CD4-positive, alpha-beta memory T cell (primary cell): Measurements from ENCODE around the gene CALN1. TPM values are rescaled to one million over a fixed set of nuclear protein-coding genes. Genes with fewer than 3 reads are reported as not detected.
"Not testable (repeated sequence)": the region's sequence is repeated elsewhere in the genome, so short reads cannot be mapped to it uniquely, and the experiment has no call there.

Experiments used
- CTCF ChIA-PET: fragments of 350-600 bp; sonication (Branson Sonifier 250); formaldehyde crosslinking; loops from one replicate; lab custom pipeline; 2021; ENCODE audit warnings: inconsistent platforms; ENCODE audit not compliant: partially characterized antibody; lab: Charles Lee
- POLR2A ChIA-PET: fragments of 350-600 bp; sonication (Branson Sonifier 250); formaldehyde crosslinking; loops from one replicate; lab custom pipeline; 2021; ENCODE audit not compliant: partially characterized antibody; lab: Charles Lee
- DNase-seq, 5 donors: peaks; one replicate each; pipeline versions ENCODE4 v3.0.0 to v3.0.0-alpha.2; 2020 to 2022; ENCODE audit warnings: mixed read lengths in 1 of 5
- H3K27ac ChIP-seq: one replicate; pipeline ENCODE4 v1.7.0; 2013; ENCODE audit warnings: low read depth, low read length
- H3K27me3 ChIP-seq: 2 replicates; pipeline ENCODE4 v1.7.0; 2013; ENCODE audit warnings: mild to moderate bottlenecking, low read length, moderate library complexity; ENCODE audit not compliant: insufficient read depth
- H3K36me3 ChIP-seq: 2 replicates; pipeline ENCODE4 v1.7.0; 2013; ENCODE audit warnings: mild to moderate bottlenecking, low read length, moderate library complexity; ENCODE audit not compliant: insufficient read depth
- H3K4me1 ChIP-seq: 2 replicates; pipeline ENCODE4 v1.7.0; 2013; ENCODE audit warnings: mild to moderate bottlenecking, low read length, moderate library complexity; ENCODE audit not compliant: insufficient read depth
- H3K4me3 ChIP-seq, 2 donors: one replicate each; pipeline ENCODE4 v1.7.0; 2013; ENCODE audit warnings: low read length in 2 of 2, mild to moderate bottlenecking in 1 of 2
- H3K9me3 ChIP-seq, 2 donors: one replicate each; pipeline ENCODE4 v1.7.0; 2013; ENCODE audit warnings: low read length in 2 of 2, control low read depth in 1 of 2; ENCODE audit not compliant: control insufficient read depth in 1 of 2
- H3K27ac Mint-ChIP-seq, 7 donors: one replicate each; pipeline ENCODE4 v1.8.0; 2020 to 2021; ENCODE audit warnings: mixed read lengths in 7 of 7, mild to moderate bottlenecking in 6 of 7, inconsistent platforms in 3 of 7, moderate library complexity in 3 of 7
- H3K27me3 Mint-ChIP-seq, 2 donors: one replicate each; pipeline ENCODE4 v1.8.0; 2020 to 2021; ENCODE audit warnings: mixed read lengths in 2 of 2
- H3K36me3 Mint-ChIP-seq, 2 donors: one replicate each; pipeline ENCODE4 v1.8.0; 2020 to 2021; ENCODE audit warnings: mixed read lengths in 2 of 2, inconsistent platforms in 1 of 2, mild to moderate bottlenecking in 1 of 2
- H3K4me1 Mint-ChIP-seq, 4 donors: one replicate each; pipeline ENCODE4 v1.8.0; 2020 to 2021; ENCODE audit warnings: mixed read lengths in 4 of 4, mild to moderate bottlenecking in 1 of 4
- H3K4me3 Mint-ChIP-seq, 8 donors: one replicate each; pipeline ENCODE4 v1.8.0; 2020 to 2021; ENCODE audit warnings: mixed read lengths in 8 of 8, mild to moderate bottlenecking in 7 of 8, moderate library complexity in 6 of 8, inconsistent platforms in 3 of 8
- H3K9me3 Mint-ChIP-seq, 8 donors: one replicate each; pipeline ENCODE4 v1.8.0; 2020 to 2021; ENCODE audit warnings: mixed read lengths in 8 of 8, mild to moderate bottlenecking in 5 of 8, inconsistent platforms in 3 of 8, moderate library complexity in 1 of 8
- intact Hi-C: fragments of 100-400 bp; cut with micrococcal nuclease; formaldehyde crosslinking; loops from one replicate; pipeline ENCODE4 v1.15.1; 2023
- polyA plus RNA-seq, 2 donors: library from polyadenylated mRNA; unstranded; fragments of 300-500 nt; fragmentation: Illumina TruSeq; gene quantifications; one replicate each; pipeline ENCODE4 v1.2.3, GENCODE V29; 2021
- total RNA-seq, 2 experiments: library from RNA; stranded (reverse); gene quantifications; one replicate each; pipeline ENCODE4 v1.2.3, GENCODE V29; 2021

Gene CALN1
- total and polyA plus RNA-seq, 4 experiments from 2014 or later = not detected

- H3K4me1 Mint-ChIP-seq = no peaks in the 10 kb centered on the region
- ChIA-PET CTCF (no interaction called here), POLR2A (no interaction called here)
- intact Hi-C loops = no loop called here
- no peak overlapping the region for H3K27ac Mint-ChIP-seq
- no peak overlapping the region for H3K4me3 ChIP-seq
- H3K4me3 Mint-ChIP-seq = no peak overlapping the region
- no peaks in the 10 kb centered on the region for H3K27me3 ChIP-seq
- no peak overlapping the region for H3K27ac ChIP-seq
- H3K9me3 Mint-ChIP-seq = peaks cover 0 to 15% (median 5%) of the 10 kb centered on the region in 8 donors
- H3K36me3 Mint-ChIP-seq = peaks cover 0 to 3% of the 10 kb centered on the region in 2 donors
- H3K36me3 ChIP-seq = no peaks in the 10 kb centered on the region
- H3K4me1 ChIP-seq = no peaks in the 10 kb centered on the region
- H3K9me3 ChIP-seq = no peaks in the 10 kb centered on the region
- no peaks in the 10 kb centered on the region for H3K27me3 Mint-ChIP-seq
- DNase-seq = no peak
Observed at GRCh38 chr7:72080341-72080766, 331.8 kb downstream of the CALN1 start.

DNA sequence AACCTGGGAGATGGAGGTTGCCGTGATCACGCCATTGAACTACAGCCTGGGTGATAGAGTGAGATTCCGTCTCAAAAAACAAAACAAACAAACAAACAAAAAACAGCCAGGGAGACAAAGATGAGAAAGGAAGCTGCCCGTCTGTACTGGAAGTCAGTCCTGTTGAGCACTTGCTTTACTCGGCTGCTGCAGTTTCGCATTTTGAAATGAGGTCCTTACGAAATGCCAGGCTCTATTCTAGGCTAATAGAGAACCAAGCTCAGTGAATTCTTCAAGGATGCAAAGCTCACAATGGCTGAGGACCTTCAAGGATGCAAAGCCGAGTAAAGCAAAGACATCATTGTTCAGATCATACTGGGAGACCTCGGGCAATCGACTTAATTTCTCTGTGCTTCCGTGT lies 333.3 kb downstream of the CALN1 start:
- Histone ChIP-seq H3K36me3 (no peaks in the 10 kb centered on the region), H3K4me1 (no peaks in the 10 kb centered on the region), H3K27me3 (no peaks in the 10 kb centered on the region), H3K27ac (no peak overlapping the region), H3K4me3 (no peak overlapping the region), H3K9me3 (no peaks in the 10 kb centered on the region)
- POLR2A ChIA-PET = no interaction called here
- Mint-ChIP-seq H3K4me3 (no peak overlapping the region), H3K27ac (no peak overlapping the region), H3K27me3 (no peaks in the 10 kb centered on the region), H3K9me3 (peaks cover 0 to 19% (median 5%) of the 10 kb centered on the region in 8 donors), H3K4me1 (no peaks in the 10 kb centered on the region), H3K36me3 (peaks cover 0 to 3% of the 10 kb centered on the region in 2 donors)
- intact Hi-C loops = no loop called here
- CTCF ChIA-PET = no interaction called here
- no peak for DNase-seq

GRCh38 chr7:72078301-72078700 lies 333.8 kb downstream of the CALN1 start:
- H3K4me3 ChIP-seq = no peak overlapping the region
- H3K36me3 Mint-ChIP-seq = peaks cover 0 to 3% of the 10 kb centered on the region in 2 donors
- no peak overlapping the region for H3K27ac Mint-ChIP-seq
- H3K4me1 Mint-ChIP-seq = no peaks in the 10 kb centered on the region
- peaks cover 0 to 21% (median 7%) of the 10 kb centered on the region in 8 donors for H3K9me3 Mint-ChIP-seq
- ChIA-PET POLR2A (no interaction called here), CTCF (no interaction called here)
- no peak for DNase-seq
- no peak overlapping the region for H3K27ac ChIP-seq
- H3K9me3 ChIP-seq = no peaks in the 10 kb centered on the region
- intact Hi-C loops = no loop called here
- no peaks in the 10 kb centered on the region for H3K4me1 ChIP-seq
- no peaks in the 10 kb centered on the region for H3K27me3 ChIP-seq
- no peaks in the 10 kb centered on the region for H3K36me3 ChIP-seq
- no peaks in the 10 kb centered on the region for H3K27me3 Mint-ChIP-seq
- no peak overlapping the region for H3K4me3 Mint-ChIP-seq

DNA sequence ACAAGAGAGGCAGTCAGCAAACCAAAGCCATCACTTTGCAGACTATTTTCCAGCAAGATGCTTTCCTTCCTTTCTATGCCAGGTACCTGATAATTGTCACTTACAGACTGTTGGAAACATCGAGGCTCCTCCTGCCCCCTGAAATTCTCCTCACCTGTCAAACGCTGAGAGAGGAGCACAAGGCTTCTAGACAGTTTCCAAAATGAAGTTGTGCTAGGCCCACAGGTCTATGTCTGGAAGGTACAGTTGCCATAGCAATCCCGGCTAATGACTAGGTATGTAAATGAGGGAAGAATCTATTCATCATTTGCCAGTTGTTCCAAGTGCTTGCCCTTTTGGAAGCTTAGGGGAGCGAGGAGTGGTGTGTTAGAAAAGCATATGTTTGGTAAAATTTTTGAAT lies 334.4 kb downstream of the CALN1 start:
- Histone ChIP-seq H3K4me1 (no peaks in the 10 kb centered on the region), H3K27me3 (no peaks in the 10 kb centered on the region), H3K9me3 (no peaks in the 10 kb centered on the region), H3K36me3 (no peaks in the 10 kb centered on the region), H3K27ac (no peak overlapping the region), H3K4me3 (no peak overlapping the region)
- Mint-ChIP-seq H3K4me3 (no peak overlapping the region), H3K36me3 (peaks cover 0 to 3% of the 10 kb centered on the region in 2 donors), H3K27ac (no peak overlapping the region), H3K4me1 (no peaks in the 10 kb centered on the region), H3K9me3 (peaks cover 3 to 25% (median 11%) of the 10 kb centered on the region in 8 donors), H3K27me3 (no peaks in the 10 kb centered on the region)
- intact Hi-C loops = no loop called here
- POLR2A ChIA-PET = no interaction called here
- CTCF ChIA-PET = no interaction called here
- DNase-seq = no peak

DNA sequence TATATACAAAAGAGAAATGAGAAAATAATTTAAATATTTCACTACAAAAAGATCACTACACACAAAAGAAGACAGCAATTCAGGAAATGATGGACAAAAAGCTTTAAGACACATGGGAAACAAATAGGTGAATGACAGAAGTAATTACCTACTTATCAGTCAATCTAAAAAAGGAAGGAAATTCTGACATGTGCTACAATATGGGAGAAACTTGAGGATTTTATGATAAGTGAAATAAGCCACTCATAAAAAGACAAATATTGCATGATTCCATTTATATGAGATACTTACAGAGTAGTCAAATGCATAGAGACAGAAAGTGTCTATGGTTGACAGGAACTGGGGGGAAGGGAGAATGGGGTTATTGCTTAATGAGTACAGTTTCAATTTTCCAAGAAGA lies 339.2 kb downstream of the CALN1 start:
- no peaks in the 10 kb centered on the region for H3K27me3 Mint-ChIP-seq
- H3K27ac ChIP-seq = no peak overlapping the region
- no peaks in the 10 kb centered on the region for H3K4me1 Mint-ChIP-seq
- POLR2A ChIA-PET = no interaction called here
- no peak overlapping the region for H3K4me3 Mint-ChIP-seq
- H3K27me3 ChIP-seq = no peaks in the 10 kb centered on the region
- DNase-seq = no peak
- H3K9me3 ChIP-seq = peaks cover 0 to 3% of the 10 kb centered on the region in 2 donors
- intact Hi-C loops = no loop called here
- no peak overlapping the region for H3K27ac Mint-ChIP-seq
- peaks cover 0 to 3% of the 10 kb centered on the region in 2 donors for H3K36me3 Mint-ChIP-seq
- H3K36me3 ChIP-seq = no peaks in the 10 kb centered on the region
- CTCF ChIA-PET = no interaction called here
- no peak overlapping the region for H3K4me3 ChIP-seq
- H3K4me1 ChIP-seq = no peaks in the 10 kb centered on the region
- H3K9me3 Mint-ChIP-seq = peaks cover 3 to 44% (median 22%) of the 10 kb centered on the region in 8 donors

DNA sequence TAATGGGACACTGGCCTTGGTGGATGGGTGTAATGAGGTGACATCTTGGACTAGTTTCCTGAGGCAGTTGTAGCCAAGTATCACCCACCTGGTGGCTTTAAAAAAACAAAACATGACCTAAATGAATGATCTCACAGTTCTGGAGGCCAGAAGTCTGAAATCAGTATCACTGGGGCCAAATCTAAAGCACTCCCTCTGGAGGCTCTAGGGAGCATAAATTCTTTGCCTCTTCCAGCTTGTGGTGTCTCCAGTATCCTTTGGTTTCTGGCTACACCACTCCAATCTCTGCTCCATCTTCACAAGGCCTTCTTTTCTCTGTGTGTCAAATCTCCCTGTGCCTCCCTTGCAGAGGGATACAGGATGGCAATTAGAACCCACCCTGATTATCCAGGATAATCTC lies 342.9 kb downstream of the CALN1 start:
- Histone ChIP-seq H3K27ac (no peak overlapping the region), H3K4me3 (no peak overlapping the region), H3K27me3 (no peaks in the 10 kb centered on the region), H3K4me1 (no peaks in the 10 kb centered on the region), H3K36me3 (no peaks in the 10 kb centered on the region), H3K9me3 (peaks cover 0 to 3% of the 10 kb centered on the region in 2 donors)
- Mint-ChIP-seq H3K4me3 (no peak overlapping the region), H3K4me1 (no peaks in the 10 kb centered on the region), H3K36me3 (no peaks in the 10 kb centered on the region), H3K27ac (no peak overlapping the region), H3K27me3 (no peaks in the 10 kb centered on the region), H3K9me3 (peaks cover 2 to 34% (median 20%) of the 10 kb centered on the region in 8 donors)
- intact Hi-C loops = no loop called here
- CTCF ChIA-PET = no interaction called here
- POLR2A ChIA-PET = no interaction called here
- DNase-seq = no peak

GRCh38 chr7:72065764-72066163 lies 346.4 kb downstream of the CALN1 start:
- H3K9me3 Mint-ChIP-seq = peaks cover 0 to 28% (median 7%) of the 10 kb centered on the region in 8 donors
- H3K4me3 ChIP-seq, H3K4me1 ChIP-seq, H3K27me3 ChIP-seq, intact Hi-C loops, POLR2A ChIA-PET, H3K4me3 Mint-ChIP-seq, H3K36me3 ChIP-seq, CTCF ChIA-PET, H3K9me3 ChIP-seq, H3K27ac Mint-ChIP-seq, H3K4me1 Mint-ChIP-seq, H3K27me3 Mint-ChIP-seq, H3K36me3 Mint-ChIP-seq, DNase-seq, H3K27ac ChIP-seq: not testable (repeated sequence)

DNA sequence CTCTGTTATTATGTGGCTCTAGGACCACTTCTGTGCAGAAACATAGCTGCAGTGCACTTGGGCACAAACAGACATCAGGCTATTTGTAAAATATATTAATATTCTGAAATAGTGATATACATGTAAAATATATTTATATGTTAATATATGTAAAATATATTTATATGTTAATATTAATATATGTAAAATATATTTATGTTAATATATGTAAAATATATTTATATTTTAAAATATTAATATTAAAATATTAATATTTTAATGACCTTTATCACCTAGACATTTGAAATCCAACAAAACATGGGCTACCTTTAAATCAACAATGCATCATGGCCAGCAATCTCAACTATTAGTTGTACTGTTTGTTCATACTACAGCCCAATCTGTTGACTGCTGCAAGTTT lies 347.2 kb downstream of the CALN1 start:
- Histone ChIP-seq H3K4me1 (no peaks in the 10 kb centered on the region), H3K27ac (no peak overlapping the region), H3K9me3 (no peaks in the 10 kb centered on the region), H3K4me3 (no peak overlapping the region), H3K36me3 (no peaks in the 10 kb centered on the region), H3K27me3 (no peaks in the 10 kb centered on the region)
- Mint-ChIP-seq H3K4me3 (no peak overlapping the region), H3K4me1 (no peaks in the 10 kb centered on the region), H3K27ac (no peak overlapping the region), H3K27me3 (no peaks in the 10 kb centered on the region), H3K9me3 (peaks cover 0 to 27% (median 7%) of the 10 kb centered on the region in 8 donors), H3K36me3 (no peaks in the 10 kb centered on the region)
- CTCF ChIA-PET = no interaction called here
- POLR2A ChIA-PET = no interaction called here
- DNase-seq = no peak
- intact Hi-C loops = no loop called here
